GM19324 (cell line): ENCODE measurements around the gene HOXD11.

Experiments
- ATAC-seq: cut with Tn5 transposase; IDR thresholded peaks from one replicate; pipeline ENCODE4 v1.9.1; 2021; ENCODE audit warnings: mild to moderate bottlenecking, moderate library complexity; ENCODE audit not compliant: unreplicated experiment, low FRiP score

The HOXD11 gene

DNA sequence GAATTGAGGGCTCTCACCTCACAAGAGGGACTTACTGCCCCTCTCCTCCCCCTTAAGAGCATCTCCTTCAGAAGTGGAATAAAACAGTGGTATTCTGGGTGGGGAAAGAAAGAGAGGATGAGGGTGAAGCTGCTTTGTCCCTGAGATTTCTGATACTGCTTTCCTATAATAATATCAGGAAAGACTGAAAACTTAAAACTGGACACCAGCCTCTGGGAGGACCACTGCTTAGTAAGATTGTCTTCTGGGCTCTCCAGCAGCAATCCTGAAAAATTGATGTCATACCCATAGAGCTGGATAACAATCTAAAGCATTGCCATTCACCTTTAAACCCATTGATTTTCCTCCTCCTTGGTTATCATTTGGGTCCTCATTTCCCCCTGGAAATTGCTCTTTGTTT lies 39.6 kb downstream of the HOXD11 start:
- ATAC-seq = no peak

DNA sequence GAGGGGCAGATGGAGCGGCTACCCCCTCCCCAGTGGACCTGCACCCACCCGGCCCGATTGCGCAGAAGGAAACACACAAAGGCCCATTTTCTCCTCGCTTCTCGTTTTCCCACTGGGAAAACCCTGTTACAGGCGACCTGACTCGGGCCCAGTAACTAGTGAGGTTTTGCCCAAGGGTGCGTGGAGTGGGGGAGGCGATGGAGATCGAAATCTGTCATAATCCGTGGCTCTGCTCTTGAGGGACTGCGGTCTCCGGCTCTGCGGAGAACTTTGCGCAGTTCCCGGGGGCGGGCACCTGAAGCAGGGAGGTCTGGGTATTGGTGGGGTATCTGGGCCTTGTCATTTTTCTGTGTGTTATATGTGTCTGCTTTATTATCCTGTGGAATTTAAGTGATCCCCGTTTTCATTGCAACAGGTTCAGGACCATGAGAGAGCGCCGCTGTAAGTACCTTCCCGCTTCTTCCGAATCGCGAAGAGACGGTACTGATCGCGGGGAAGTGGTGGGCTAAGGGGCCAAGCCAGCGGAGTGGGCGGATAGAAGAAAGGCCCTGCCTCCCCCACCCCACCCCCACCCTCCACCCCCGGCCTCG lies 40.2 kb downstream of the HOXD11 start:
- no peak for ATAC-seq

DNA sequence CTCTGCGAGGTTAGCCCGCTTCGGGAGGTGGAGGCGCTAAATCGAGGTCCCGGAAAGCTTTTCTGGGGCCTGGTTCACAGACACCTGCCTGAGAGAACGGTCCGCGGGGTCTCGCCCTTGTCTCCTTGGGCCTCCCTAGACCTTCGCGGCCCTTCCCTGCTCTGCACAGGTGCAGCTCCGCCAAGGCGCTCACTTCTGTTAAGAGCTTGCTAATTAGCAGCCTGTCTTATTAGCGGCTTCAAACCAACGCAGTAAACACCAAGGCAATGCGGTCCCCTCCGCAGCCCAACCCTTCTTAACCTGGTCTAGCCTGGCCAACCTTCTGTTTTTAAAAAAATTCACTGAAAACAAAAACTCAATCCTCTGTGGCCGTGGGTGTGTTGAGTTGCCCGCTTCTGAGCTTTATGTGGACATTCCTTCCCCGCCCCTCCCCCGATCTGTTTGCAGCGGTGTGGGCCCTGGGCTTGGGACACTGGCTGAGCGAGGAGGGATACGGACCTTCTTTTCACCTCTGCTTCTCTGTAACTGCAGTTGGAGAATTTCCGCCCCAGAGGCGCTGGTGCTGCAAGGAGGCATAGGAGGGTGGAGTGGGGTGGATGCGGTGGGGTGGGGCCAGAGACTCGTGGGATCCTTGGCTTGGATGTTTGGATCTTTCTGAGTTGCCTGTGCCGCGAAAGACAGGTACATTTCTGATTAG lies 40.9 kb downstream of the HOXD11 start:
- ATAC-seq = no peak

DNA sequence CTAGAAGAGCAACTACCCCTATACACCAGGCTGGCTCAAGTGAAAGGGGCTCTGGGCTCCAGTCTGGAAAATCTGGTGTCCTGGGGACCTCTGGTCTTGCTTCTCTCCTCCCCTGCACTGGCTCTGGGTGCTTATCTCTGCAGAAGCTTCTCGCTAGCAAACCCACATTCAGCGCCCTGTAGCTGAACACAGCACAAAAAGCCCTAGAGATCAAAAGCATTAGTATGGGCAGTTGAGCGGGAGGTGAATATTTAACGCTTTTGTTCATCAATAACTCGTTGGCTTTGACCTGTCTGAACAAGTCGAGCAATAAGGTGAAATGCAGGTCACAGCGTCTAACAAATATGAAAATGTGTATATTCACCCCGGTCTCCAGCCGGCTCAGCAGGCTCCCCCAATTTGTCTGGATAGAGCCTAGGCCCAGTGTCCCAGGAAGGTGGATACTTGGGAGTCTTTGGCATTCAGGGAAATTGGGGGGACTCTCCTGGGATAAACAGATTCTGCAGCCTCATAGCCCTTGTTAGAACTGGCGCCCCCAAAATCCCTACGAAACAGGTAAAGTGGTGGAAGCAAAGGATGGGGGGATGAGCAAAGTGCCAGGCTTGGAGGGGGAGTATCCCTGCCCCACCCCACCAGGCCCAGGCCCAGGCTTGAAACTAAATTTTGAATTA lies 41.8 kb downstream of the HOXD11 start:
- ATAC-seq = no peak

DNA sequence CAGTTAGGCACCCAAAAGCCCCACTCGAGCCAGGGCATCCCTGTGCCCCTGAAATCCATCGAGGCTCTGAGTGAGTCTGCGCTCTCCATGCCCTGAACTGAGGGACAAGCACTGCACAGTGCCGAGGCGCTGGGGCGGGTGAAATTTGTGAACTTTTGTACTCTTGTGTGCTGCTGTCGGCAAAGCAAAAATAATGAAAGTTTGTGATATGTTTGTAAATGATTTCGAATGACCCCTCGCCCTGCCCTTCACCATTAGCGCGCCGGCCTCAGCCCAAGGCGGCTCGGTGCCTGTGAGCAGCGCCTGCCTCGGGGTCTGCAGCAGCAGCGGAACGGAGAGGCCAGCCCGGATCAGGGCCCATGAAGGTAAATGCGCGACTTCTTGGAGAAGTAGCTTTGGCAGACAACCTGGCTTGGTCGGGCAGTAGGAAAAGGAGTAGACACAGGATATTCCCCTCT lies 42.4 kb downstream of the HOXD11 start:
- ATAC-seq = no peak

DNA sequence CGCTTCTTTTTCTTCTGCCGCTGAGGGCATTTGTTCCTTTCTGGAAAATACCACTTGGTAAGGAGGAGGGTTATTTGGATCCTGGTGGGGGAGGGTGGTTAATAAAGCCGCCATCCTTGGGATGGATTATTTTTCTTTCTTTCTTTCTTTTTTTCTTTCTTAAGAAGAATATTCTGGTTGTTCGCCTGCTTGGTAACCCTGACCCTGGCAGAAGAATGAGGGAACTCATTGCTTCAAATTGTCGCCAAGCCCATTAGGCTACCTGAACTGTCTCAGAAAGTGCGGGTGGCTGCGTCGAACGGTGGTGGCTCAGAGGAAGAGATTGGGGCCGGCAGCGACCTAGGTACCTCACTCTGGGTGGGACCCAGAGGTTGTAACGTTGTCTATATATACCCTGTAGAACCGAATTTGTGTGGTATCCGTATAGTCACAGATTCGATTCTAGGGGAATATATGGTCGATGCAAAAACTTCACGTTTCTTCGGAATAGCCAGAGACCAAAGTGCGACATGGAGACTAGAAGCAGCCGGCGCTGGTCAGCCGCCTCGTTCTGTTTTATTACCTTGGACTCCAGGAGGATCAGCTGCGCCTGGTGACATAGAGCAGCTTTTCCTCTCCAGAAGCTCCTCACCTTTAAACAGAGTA lies 43.0 kb downstream of the HOXD11 start:
- ATAC-seq = no peak

DNA sequence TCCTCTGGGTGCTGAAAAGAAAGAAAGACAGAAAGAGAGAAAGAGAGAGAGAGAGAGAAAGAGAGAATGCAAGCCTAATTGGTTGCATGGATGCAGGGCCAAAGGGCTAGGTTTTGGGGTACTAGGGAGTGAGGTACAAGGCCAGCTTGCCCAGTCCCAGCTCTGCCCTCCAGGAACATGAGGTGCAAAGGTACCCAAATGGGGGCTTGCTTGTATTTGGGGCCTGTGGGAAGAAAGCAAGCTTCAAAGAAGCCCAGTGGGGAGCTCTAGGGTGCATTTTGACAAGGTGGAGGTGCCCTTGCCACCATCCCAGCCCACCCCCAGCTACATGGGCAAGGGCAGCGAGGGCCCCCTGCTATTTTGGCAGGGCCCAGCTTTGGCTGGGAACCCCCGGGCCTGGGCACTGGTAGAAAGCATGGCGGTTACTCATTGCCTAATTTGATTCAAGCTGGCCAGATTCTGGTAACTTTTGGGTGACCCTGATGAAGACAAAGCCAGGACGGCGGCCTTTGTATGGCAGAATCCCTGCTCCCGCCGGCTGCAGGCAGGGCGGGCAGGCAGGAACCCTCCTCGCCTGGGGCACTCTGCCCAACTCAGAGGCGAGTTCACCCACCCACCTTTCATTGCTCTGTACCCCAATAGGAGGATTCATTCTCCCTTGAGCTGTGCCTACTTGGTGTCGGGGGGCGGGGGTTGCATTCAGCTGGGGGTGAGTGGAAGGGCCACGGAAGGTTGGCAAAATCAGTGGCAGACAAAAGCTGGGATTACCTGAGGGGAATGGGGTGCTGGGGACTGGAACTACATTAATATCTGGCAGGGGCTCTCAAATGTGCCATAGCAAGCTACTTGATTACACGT lies 43.7 kb downstream of the HOXD11 start:
- no peak for ATAC-seq

DNA sequence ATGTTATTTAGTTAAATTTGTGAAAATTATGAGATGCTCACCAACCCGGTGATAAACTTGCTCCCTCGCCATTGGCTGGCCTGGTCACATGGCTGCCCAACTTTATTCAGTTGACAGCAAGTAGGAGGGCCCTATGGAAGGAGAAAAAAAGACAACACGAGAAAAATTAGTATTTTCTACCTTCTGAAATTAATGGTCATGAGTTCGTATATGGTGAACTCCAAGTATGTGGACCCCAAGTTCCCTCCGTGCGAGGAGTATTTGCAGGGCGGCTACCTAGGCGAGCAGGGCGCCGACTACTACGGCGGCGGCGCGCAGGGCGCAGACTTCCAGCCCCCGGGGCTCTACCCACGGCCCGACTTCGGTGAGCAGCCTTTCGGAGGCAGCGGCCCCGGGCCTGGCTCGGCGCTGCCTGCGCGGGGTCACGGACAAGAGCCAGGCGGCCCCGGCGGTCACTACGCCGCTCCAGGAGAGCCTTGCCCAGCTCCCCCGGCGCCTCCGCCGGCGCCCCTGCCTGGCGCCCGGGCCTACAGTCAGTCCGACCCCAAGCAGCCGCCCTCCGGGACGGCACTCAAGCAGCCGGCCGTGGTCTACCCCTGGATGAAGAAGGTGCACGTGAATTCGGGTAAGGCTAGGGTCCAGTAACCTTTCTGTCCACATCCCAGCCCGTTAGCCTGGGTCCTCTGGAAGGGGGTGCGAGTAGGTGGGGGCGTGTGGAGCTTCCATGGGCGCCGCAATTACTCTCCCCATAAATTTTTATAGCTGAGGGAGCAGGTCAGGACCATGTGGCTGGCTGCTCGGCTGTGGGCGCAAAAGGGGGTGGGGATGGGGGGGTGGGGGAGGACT lies 44.6 kb downstream of the HOXD11 start, which contains the start of gene HOXD4:
Gene HOXD4 (plus strand): TSS at position 109 of the 846 bp plus-strand sequence. CDS start 84 bp downstream, at position 193.
- ATAC-seq = no peak

DNA sequence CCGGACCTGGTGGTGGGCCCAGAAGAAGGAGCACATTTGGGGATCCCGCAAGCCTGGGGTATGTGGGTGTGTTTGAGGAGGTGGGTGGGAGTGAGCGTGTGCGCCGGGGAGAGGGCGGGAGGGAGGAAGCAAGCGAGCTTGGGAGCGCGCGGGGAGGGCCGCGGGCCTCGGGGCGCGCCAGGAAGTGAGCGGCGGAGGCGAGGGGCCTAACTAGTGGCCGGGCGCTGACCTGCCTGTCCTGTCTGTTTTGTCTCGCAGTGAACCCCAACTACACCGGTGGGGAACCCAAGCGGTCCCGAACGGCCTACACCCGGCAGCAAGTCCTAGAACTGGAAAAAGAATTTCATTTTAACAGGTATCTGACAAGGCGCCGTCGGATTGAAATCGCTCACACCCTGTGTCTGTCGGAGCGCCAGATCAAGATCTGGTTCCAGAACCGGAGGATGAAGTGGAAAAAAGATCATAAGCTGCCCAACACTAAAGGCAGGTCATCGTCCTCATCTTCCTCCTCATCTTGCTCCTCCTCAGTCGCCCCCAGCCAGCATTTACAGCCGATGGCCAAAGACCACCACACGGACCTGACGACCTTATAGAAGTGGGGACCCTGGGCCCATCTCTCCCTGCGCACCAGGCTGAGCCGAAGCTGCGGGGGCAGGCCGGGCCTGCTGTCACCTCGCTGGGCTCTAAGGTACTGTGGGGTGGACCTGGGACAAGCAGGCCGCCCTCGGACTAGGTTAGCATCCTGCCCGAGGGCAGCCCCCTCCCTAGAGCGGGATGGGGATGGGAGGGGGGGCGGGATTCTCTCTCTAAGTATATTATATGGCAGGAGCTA lies 45.5 kb downstream of the HOXD11 start:
- no peak for ATAC-seq

DNA sequence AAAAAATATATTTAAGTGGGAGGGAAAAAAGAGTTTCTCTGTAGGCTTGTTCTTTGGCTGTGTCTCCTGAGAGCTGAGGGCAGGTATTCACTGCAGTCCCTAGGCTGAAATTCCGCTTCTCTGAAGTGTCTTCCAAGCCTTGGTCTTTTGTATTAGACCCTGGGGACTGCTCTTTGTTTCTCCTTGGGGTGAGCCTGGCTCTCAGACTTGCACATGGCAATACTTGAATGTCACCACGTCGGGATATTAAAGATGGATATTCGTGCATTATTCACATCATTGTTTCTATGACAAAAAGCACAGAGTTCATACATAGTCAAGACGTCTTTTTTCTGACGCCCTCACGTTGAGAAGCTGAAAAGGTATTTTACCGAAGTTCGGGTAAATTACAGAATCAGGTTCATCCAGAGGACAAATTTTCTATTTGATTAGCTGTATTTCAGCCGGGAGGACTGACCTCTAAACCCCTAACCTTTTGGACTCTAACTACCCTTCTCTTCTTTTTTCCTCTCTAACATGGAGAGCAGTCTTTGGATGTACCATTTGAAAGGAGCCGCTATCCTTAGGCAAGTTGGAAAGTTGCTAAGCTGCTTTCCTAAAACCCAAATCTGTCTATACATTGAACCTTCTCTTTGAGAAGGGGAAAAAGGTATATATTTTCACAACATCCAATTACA lies 47.6 kb downstream of the HOXD11 start:
- no peak for ATAC-seq

DNA sequence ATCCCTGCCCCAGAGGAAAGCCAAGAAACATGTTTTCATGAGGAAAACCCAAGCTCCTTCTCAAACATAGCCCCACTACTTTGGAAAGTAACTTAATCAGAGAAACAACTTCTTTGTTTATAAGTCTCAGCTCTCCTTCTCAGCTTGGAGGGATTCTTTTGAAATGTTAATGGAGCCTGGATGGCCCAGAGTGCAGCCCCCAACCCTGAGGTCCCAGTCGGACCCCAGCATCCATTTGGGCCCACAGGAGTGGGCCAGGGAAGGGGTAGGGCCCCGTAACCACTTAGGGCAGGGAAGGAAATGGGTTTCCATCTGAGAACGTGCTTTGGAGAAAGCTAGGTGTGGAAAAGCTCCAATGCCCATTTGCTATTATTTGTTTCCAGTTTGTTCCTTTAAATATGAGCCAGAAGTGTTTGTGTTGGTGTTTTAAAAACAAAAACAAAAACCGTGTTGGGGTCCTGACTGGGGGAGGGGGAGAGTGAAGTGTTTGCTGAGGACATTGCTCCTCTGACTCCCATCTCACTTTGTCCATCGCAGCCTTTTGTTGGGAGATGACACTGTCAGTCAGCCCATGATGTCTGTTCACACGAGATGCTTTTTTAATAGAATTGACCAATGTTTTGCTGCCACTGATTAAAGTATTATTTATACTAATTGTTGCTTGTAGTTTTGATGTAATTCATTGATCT lies 48.4 kb downstream of the HOXD11 start:
- ATAC-seq = no peak

DNA sequence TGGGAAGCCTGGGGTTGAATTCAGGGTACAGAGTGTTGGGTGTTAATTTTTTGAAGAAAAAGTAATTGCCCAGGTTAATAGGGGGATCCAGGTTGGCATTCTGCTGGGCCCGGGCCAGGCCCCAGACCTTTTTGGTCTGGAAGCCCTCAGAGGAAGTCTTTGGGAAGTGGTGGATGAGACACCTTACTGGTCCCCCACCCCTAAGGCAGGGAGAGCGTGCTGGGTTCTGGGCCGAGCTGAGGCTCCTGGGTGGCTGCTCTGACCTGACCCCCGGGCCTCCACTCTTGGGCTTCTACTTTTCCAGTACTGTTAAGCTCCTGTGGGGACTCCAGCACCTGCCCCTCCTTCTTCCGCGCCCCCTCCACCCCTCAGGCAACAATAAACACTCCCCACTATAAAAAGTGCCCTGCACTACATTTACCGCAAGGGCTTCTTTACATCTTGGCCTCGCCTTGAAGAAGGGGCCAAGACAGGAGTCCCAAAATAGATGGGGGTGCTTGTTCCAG lies 49.3 kb downstream of the HOXD11 start:
- ATAC-seq = no peak

DNA sequence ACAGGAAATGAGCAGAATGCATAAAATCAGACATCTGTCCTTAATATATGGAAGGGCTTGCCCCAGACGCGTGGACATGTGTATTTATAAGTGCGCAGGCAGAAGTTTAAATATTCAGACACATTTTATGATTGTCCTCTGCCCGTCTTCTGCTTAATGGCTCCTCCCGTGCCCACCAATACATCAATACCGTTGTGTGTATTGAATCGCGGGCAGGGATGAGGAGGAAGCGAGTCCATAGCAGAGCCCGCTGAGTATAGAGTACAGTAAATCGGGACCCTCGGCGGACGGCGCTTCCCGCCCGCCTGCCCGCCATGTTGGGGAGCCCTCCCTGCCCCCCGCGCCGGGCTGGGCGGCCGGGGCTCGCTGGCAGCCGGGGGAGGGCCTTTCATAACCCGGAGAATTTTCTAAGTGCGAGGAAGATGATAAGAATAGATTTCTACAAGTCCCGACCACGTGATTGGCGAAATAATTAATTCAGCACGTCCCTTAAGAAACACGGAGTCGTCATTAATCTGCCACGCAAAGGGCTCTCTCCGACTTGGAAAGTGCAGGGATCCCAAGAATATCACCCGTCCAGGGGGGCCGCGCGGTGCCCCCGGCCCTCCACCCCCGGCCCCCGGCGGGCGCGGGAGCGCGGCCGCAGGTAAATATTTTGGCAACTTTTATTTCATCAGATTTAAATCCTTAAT lies 49.9 kb downstream of the HOXD11 start, which contains the start of gene HOXD3:
Gene HOXD3 (plus strand): TSS at position 501 of the 692 bp plus-strand sequence. CDS start 11,808 bp downstream, outside the sequence.
- ATAC-seq = no peak

DNA sequence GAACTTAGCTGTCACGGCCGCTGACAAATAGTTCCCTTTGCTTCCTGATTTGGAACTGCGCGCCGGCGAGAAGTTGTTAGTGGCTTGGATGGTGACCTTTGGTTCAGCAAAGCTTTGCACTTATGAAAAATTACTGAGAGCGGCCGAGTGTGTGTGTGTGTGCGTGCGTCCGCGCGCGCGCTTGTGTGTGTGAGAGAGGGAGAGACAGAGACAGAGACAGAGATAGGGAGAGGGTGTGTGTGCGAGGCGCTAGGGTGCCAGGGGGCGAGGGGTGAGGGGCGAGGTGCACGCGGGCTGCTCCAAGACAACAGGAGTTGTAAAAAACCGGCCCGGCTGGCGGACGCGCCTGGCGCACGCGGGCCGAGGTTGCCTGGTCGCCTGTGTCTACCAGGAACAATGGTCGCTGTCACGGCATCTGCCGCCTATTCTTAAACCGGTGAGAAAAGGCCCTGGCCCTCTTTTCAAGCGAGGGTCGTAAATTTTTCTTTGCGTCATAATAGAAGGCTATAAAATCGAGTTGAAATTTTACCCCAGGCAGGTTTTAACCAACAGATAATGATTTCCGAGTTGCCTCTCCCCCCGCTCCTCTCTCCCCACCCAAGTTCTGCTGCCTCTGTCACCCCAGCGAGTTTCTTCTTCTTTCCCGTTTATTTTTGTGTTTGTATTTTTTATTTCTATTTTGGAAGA lies 50.6 kb downstream of the HOXD11 start:
- no peak for ATAC-seq

DNA sequence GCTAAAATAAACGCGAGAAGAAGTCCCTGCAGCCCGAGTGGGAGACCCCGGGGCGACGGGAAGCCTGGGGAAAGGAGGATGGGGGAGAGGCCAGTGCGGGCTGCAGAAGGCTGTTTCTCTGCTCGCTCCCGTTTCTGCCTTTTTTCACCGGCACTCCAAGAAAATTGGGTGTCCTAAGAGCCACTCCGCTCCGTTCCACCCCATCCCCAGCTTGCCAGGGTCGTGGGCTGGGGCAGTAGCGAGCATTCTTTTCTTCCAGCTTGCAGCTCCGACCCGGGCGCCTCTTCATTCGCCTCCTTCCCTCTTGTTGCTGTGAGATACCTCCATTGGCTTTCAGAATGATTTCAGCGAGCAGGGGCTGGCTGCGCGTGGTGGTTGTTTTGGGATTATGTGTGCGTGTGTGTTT lies 51.1 kb downstream of the HOXD11 start:
- no peak for ATAC-seq
